ENCODE measurements around the gene ACTN3.

Gene ACTN3

DNA sequence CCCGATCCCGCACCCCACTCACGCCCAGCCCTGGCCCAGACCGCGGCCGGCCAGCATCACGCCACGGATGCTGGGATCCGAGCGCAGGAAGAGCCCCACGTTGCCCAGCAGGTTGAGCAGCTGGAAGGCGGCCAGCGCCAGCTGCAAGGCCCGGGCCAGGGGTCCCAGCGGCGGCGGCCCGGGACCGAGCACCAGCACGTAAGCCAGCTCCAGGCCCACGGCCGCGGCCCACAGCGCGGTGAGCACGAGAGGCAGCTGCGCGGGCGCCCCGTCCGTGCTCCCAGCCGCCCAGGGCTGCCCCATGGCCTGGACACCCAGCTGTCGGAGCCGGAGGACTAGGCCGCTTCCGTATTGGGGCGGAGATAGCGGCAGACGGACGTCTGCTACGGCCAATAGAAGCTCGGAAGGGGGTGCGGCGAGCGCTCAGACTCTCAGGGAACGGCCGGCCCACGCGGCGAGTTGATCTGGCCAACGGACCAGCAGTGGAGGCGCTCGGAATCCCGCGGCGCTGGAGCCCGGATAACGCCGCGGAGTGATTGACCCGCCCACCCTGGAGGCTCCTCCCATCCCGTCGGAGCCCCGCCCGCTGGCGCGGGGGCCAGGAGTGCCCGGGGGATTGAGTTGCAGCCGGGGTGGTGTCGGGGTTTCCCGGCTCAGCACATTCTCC lies 869 bp upstream of the ACTN3 start, which contains the start of gene ZDHHC24:
Gene ZDHHC24, minus strand, starts transcription at position 348 of the 667 bp plus-strand sequence. Its CDS starts 45 bp downstream, at position 303.
- peak; percentile 91 for DNase-seq

DNA sequence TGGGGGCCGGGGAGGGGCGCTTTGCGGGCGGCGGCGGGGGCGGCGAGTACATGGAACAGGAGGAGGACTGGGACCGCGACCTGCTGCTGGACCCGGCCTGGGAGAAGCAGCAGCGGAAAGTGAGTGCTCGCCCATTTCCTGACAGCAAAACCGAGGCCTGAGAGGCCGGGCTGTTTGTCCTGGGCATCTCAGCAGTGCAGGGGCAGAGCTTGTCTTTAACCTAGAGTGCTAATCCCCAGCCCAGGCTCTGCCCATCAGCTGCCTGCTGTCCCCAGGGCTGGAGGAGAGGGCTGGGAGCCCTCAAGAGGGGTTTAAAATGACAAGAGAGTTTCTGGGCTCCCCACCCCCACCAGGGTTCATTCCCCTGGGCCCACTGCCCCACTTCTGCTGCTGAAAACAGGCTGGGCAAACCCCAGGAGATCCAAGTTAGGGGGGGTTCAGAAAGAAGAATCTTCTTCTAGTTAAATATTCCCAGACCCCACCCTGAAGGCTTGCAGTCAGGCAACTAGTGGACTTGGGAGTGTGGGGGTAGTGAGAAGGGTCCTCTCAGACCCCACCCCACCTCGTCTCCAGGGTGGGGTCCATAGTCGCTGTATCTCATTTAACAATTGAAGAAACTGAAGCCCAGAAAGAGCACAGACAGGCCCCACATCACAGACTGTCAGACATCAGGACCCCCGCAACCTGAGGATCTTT lies 411 bp downstream of the ACTN3 start:
- no peak for DNase-seq

DNA sequence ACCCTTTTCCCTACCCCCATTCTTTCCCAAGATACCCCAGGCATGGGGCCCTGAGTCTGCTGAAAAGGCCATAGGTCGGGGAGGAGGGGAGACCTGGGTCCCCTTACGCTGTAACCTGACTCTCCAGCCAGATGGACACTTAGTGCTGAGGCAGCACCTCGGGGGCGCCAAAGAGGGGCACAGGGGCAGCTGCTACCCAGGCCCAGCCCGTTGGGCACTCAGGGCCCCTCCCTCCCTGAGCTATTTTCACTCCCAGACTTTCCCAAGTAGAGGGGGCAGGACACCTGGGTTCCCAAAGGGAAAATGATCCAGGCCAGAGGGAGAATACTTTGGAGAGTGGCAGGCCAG lies 933 bp downstream of the ACTN3 start:
- DNase-seq, result no peak

DNA sequence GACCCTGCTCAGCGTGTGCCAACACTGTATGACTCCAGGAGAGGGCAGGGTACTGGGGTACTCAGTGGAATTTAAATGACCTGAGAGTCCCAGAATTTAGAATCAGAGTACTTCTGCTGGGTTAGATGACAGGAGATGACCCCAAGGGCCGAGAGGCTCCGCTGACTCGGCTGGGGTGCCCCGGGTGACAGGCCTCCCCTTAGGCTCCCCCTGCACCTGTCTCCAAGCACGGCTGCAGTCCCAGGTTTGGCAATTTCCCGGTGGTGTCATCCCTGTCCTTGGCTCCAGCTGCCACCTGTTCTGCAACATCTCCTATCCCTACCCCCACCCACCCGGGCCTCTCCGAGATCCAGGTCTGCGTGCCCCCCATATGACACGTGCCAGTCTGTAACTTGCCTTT lies 1.3 kb downstream of the ACTN3 start:
- DNase-seq, result no peak

DNA sequence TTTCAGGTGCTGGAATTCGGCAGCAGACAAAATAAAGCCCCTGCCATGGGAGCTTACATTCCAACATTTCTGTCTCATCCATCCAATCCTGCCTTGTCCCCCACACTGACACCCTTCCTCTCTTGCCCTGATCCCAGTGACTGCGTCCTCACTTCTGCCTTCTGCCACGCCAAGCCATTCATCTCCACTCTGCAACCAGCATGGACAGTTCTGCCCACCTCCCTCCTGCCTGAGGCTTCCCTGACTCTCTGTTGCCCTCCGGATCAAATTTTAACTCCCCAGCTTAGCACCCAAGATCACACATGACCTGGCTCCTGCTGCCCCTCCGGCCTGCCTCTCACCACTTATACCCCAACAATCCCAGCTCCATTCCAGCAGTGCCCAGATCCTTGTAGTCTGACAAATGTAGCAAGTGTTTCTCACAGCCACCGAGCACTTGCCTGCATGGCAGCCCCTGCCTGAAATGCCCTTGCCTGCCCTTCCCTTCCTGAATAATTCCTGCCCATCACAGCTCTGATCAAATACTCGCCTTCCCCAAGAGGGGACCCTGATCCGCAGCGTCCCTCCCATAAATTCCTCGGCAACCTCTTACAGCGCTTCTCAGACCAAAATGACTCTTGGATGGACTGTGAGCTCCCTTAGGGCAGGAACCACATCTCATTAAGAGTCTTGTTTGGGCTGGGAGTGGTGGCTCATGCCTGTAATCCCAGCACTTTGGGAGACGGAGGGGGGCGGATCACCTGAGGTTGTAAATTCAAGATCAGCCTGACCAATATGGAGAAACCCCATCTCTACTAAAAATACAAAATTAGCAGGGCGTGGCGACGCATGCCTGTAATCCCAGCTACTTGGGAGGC lies 2.3 kb downstream of the ACTN3 start:
- no peak for DNase-seq

DNA sequence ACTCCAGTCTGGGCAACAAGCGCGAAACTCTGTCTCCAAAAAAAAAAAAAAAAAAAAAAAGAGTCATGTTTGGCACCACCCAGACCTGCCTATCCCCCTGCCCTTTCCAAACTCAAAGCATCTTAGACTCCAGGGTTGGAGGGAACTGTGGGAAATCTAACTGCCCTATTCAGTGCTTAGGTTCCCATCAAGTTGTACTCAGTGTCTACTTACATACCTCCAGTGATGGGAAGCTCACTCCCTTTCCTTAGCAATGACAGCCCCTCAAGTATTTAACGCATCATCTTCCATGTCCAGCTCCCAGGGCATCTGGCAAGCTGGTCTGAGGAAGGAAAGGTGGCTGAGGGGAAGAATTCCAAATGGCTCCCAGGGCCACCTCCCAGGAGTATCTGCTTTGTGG lies 3.0 kb downstream of the ACTN3 start:
- DNase-seq, result no peak

- no peak for DNase-seq
Measured at GRCh38 chr11:66550887-66551286, 4.2 kb downstream of the ACTN3 start.

DNA sequence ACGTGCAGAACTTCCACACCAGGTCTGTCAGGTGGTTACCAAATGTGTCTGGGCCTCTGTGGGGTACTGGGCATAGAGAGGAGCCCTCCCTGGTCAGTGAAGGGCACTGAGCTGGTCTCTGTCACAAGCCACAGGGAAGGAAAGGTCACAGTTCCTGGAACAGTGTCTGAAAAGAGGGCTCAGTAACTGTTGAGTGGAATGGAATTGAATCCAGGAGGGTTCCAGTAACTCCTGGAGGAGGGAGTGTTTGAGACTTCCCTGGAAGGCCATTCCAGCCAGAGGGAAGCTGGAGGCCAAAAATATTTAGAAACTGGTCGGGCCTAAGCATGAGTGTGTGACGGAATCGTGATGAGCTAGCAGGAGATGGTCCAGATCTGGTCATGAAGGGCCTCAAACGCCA lies 7.9 kb downstream of the ACTN3 start:
- DNase-seq, result no peak

DNA sequence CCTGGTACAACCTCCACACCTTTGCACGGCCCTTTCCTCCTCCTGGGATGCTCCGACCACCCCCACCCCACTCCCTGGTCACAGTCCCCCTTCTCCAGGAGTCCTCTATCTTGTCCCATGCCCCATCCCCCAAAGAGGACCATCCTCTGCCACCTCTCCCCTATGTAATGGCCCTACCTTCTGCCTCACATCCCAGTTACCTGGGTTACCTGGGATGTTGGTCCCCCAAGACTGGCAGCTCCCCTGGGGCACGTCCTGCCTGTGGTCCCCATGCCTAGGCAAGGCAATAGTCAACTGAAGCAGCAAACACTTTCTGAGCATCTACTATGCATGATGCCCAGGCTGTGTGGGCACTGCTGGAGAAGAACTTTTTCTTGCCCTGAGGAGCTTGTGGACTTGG lies 8.7 kb downstream of the ACTN3 start:
- DNase-seq, result no peak

GRCh38 chr11:66556086-66556485 lies 9.4 kb downstream of the ACTN3 start:
- no peak for DNase-seq

GRCh38 chr11:66557733-66558326 lies 11.1 kb downstream of the ACTN3 start:
- no peak for DNase-seq

DNA sequence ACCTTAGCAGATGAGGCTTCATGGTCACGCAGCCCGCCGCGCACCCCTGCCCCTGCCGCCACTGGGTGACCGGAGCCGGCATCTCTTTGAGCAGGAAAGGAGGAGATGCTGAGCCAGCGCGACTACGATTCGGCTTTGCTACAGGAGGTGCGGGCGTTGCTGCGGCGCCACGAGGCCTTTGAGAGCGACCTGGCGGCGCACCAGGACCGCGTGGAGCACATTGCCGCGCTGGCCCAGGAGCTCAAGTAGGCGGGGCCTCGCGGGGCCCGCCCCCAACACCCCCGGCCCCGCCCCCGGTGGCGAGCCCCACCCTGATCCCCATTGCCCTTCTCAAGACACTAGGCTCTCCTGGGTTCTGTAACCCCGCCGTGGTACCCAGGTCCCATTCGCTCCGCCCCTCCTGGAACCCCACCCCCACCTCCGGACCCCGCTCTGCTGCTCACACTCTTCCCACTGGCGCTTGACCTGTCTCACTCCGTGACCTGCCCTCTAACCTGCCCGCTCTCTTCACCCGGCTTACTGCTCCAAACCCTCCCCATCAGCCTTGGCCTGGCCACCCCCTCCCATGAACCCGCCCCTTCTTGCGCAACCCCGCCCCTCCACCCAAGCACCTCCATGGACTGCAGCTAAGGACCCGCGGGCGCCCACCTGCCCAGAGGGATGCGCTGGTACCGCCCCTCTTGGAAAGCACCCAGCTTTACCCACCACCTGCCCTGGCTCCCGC lies 12.6 kb downstream of the ACTN3 start:
- peak; percentile 40 for DNase-seq

DNA sequence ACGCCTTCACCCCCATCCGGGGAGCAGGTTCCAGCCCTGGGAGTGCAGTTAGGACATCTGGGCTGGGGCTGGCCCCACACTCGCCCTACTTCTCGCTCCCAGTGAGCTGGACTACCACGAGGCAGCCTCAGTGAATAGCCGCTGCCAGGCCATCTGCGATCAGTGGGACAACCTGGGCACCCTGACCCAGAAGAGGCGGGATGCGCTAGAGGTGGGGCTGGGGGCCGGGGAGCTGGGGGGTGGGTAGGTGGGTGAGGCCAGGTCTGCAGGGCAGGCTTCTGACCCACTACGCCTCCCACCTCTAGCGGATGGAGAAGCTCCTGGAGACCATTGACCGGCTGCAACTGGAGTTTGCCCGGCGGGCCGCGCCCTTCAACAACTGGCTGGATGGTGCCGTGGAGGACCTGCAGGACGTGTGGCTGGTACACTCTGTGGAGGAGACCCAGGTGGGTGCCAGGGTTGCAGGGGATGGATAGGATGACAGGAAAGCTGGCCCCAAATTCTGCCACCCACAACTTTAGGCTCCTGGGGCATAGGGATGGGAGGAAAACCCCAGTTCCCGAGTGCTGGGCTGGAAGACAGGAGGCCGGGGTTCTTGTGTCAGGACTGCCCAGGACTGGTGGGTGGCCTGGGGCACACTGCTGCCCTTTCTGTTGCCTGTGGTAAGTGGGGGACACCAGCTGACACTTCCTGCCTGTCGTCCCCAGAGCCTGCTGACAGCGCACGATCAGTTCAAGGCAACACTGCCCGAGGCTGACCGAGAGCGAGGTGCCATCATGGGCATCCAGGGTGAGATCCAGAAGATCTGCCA lies 13.4 kb downstream of the ACTN3 start:
- no peak for DNase-seq

GRCh38 chr11:66561178-66561974 lies 14.7 kb downstream of the ACTN3 start:
- no peak for DNase-seq

DNA sequence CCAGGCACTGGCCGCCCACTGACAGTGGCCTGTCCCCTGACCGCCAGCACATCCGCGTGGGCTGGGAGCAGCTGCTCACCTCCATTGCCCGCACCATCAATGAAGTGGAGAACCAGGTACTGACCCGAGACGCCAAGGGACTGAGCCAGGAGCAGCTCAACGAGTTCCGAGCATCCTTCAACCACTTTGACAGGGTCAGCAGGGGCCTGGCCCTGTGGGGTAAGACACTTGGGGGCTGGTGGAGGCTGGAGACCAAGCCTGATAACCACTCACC lies 15.2 kb downstream of the ACTN3 start:
- DNase-seq, result no peak

GRCh38 chr11:66562275-66562674 lies 15.6 kb downstream of the ACTN3 start:
- no peak for DNase-seq

GRCh38 chr11:66562907-66563583 lies 16.3 kb downstream of the ACTN3 start:
- no peak for DNase-seq

GRCh38 chr11:66563832-66564231 lies 17.1 kb downstream of the ACTN3 start:
- DNase-seq, result no peak

DNA sequence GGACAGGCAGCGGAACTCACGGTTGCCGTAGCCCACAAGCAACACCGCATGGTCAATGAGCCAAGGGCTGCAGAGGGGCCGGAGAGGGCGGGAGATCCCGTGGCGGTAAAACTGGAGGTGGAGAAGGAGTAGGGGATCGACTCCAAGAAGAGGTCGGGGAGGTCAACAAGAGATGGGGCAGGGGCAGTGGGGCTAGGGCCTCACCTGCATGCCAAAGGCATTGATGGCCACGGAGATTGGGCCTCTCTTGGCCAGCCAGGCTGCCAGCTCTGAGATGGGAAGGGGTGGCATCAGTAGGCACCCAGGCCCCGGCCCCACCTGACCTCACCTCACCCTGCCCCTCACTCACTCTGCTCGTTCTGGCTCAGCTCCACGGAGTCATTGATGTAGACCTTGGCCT lies 17.8 kb downstream of the ACTN3 start:
- DNase-seq, result no peak

GRCh38 chr11:66564984-66565383 lies 18.3 kb downstream of the ACTN3 start:
- DNase-seq, result no peak

- no peak for DNase-seq
Measured at GRCh38 chr11:66566221-66566620, 19.5 kb downstream of the ACTN3 start.
